Right atrium auricular region (tissue), 2 donors: Measurements from ENCODE around the gene TMTC1. TPM values are rescaled to one million over a fixed set of nuclear protein-coding genes. Genes with fewer than 3 reads are reported as not detected.

ENCODE experiments used
- DNase-seq: peaks from one replicate; pipeline ENCODE4 v3.0.0-alpha.2; 2019; ENCODE audit warnings: low spot score
- H3K27ac ChIP-seq, 2 donors: fragments of 200-600 bp; sonication (generic); 1 replicate in 1 of 2; 2 replicates in 1 of 2; pipeline ENCODE4 v1.5.1; 2016 to 2019
- H3K27me3 ChIP-seq, 2 donors: fragments of 200-600 bp; sonication (generic); one replicate each; pipeline versions ENCODE4 v1.5.1 to v1.6.0; 2017 to 2019
- H3K36me3 ChIP-seq: fragments of 200-600 bp; sonication (generic); one replicate; pipeline ENCODE4 v1.5.1; 2016
- H3K4me1 ChIP-seq, 2 donors: fragments of 200-600 bp; sonication (generic); one replicate each; pipeline versions ENCODE4 v1.5.1 to v1.6.0; 2017 to 2019
- H3K4me3 ChIP-seq, 2 donors: fragments of 200-600 bp; sonication (generic); 1 replicate in 1 of 2; 2 replicates in 1 of 2; pipeline ENCODE4 v1.5.1; 2017 to 2019; ENCODE audit warnings: mild to moderate bottlenecking in 1 of 2, moderate library complexity in 1 of 2
- H3K9me3 ChIP-seq, 2 donors: fragments of 200-600 bp; sonication (generic); one replicate each; pipeline ENCODE4 v1.5.1; 2019
- total RNA-seq, 2 donors: library from RNA; depleted of rRNA; stranded (reverse); fragments of >200 nt; gene quantifications; one replicate each; pipeline ENCODE4 v1.1.0, GENCODE V29; 2016
- TF ChIP-seq, protein P1 (sequence below), 2 donors: fragments of 200-600 bp; sonication (generic); IDR thresholded peaks; one replicate each; pipeline ENCODE4 v1.5.1; 2019; ENCODE audit warnings: antibody characterized with exemption in 2 of 2

Gene TMTC1
- total RNA-seq, 2 donors from 2014 or later: 60.1 to 60.3 TPM

DNA sequence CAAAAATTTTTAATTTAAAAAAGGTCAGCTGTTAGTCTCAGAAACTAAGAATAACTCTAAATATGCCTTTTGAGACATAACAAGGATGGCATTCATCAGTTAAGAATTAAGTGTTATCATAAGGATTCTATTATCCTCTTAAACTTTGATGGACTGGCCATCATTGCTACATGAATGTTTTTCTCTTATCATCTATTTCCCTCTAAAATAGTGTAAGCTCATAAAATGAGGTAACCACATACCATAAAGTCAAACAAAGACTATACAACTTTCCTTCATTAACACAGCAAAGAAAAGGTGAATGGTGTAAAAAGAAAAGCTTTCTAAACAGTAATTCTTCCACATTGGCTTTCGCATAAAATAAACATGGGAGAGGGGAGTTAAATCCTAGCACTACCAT, 41.1 kb downstream of the TMTC1 start:
- H3K27me3 ChIP-seq: no peaks in the 10 kb centered on the region
- TF ChIP-seq, protein P1, sequence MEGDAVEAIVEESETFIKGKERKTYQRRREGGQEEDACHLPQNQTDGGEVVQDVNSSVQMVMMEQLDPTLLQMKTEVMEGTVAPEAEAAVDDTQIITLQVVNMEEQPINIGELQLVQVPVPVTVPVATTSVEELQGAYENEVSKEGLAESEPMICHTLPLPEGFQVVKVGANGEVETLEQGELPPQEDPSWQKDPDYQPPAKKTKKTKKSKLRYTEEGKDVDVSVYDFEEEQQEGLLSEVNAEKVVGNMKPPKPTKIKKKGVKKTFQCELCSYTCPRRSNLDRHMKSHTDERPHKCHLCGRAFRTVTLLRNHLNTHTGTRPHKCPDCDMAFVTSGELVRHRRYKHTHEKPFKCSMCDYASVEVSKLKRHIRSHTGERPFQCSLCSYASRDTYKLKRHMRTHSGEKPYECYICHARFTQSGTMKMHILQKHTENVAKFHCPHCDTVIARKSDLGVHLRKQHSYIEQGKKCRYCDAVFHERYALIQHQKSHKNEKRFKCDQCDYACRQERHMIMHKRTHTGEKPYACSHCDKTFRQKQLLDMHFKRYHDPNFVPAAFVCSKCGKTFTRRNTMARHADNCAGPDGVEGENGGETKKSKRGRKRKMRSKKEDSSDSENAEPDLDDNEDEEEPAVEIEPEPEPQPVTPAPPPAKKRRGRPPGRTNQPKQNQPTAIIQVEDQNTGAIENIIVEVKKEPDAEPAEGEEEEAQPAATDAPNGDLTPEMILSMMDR (IDR thresholded peaks at IDR 0.05): no peak
- peaks cover 0 to 62% of the 10 kb centered on the region in 2 donors for H3K4me1 ChIP-seq
- no peak for DNase-seq
- H3K9me3 ChIP-seq: no peaks in the 10 kb centered on the region
- H3K27ac ChIP-seq: peak overlapping the region; percentile 73 to 78
- no peak overlapping the region for H3K4me3 ChIP-seq
- H3K36me3 ChIP-seq: peaks cover 4% of the 10 kb centered on the region

DNA sequence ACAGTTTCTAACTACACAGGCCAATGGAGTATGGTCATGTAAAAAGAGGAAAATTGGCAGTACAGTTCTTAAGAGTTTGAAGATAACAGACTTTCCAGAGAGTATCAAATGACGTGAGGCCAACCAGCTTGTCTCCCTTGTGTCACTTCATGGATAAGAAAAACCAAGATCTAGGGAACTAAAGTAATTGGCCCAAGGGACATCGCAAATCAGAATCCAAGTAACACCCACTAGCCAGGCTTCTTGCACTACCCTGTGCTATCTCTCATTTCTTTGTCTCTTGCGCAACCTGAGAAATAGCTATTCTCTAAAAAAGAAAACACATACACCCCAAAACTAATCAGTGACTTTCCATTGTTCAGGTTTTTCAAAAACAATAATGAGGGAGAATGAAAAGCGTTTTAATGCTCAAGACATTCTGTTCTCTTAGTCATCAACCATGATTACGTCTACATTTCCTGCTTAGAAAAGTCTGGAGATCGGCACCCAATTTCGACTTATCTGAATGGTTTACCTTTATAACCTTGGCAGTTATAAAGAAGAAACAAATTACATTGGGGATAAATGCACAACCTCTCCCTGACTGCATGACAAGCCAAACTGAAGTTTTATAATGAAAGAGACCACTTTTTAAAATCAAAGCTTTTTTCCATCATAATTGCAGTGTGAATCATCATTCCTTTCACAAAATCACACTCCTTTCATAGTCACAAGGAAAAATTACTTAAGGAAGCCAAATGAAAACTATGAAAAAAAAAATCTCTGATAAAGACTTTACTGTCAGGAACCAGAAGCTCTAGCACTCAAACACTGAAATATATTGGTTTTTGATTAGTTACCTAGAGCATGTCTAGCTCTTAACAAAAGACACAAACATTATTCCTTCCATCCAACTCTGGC, 42.1 kb downstream of the TMTC1 start:
- no peak for DNase-seq
- Histone ChIP-seq H3K4me3 (no peak overlapping the region), H3K4me1 (peaks cover 0 to 72% of the 10 kb centered on the region in 2 donors), H3K27me3 (no peaks in the 10 kb centered on the region), H3K36me3 (no peaks in the 10 kb centered on the region), H3K9me3 (no peaks in the 10 kb centered on the region), H3K27ac (peak overlapping the region; percentile 73 to 78)
- TF ChIP-seq, protein P1 (IDR thresholded peaks at IDR 0.05): no peak

DNA sequence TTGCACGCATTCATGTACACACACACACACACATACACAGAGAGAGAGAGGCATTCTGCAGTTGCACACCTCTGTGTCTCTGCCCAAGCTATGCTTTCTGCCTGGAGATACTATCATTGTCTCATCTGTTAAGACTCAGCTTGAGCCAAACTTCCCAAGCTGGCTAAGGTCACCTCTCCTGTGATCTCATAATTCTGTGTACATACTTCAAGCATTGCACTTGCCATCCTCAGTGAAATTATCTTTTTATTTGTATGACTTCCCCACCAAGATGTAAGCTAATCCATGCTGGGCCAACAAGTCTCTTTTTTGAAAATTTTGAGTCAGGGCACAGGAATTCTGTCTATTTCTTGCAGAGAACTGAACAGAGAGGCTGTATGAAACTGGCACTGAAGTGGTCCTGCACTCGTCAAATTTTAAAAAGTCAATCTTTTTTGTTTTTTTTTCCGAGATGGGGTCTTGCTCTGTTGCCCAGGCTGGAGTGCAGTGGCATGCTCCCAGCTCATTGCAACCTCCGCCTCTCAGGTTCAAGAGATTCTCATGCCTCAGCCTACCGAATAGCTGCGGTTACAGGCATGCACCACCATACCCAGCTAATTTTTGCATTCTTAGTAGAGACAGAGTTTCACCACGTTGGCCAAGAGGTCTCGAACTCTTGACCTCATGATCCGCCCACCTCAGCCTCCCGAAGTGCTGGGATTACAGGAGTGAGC, 44.3 kb downstream of the TMTC1 start:
- Histone ChIP-seq H3K4me3 (no peak overlapping the region), H3K27me3 (no peaks in the 10 kb centered on the region), H3K4me1 (peaks cover 0 to 90% of the 10 kb centered on the region in 2 donors), H3K27ac (peak overlapping the region in 1 of 2 donors; percentile 78), H3K36me3 (no peaks in the 10 kb centered on the region), H3K9me3 (no peaks in the 10 kb centered on the region)
- DNase-seq: no peak
- TF ChIP-seq, protein P1 (IDR thresholded peaks at IDR 0.05): no peak

DNA sequence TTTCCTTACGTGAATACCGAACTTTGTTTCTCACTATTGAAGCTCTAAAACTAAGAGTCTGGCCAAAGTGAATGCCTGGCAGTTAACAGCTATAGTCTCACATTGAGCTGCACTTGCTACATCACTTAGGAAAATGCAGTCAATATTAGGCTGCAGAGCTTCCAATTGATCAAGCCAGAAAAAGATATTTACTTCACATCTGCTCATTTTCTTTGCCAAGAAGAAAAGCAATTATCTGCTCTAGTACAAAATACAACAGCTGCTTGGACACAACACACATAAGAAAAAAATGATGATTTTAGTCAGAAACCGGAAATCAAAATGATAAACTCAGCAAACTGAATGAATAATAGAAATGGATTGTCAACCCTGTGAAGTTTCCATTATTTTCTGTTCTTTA, 45.4 kb downstream of the TMTC1 start:
- Histone ChIP-seq H3K4me1 (peaks cover 0 to 90% of the 10 kb centered on the region in 2 donors), H3K27me3 (no peaks in the 10 kb centered on the region), H3K36me3 (no peaks in the 10 kb centered on the region), H3K9me3 (no peaks in the 10 kb centered on the region), H3K27ac (peak overlapping the region; percentile 8 to 49), H3K4me3 (no peak overlapping the region)
- no peak for DNase-seq
- TF ChIP-seq, protein P1 (IDR thresholded peaks at IDR 0.05): no peak

DNA sequence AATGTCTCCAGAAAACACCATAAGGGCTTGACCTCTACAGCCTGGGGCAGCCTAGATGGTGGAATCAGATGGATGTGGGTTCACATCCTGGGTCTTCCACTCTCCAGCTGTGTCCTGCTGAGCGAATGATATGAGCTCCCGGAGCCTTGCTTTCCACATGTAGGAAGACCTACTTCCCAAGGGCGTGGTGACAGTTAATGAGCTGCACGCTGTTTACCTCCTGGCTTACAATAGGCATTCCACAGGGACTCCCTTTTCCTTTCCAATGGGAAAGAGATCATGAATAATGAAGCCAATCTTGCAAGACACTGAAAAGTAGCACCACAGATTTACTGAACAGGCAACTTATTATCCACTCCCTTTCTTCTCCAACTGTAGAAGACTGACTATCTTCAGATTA, 46.1 kb downstream of the TMTC1 start:
- no peaks in the 10 kb centered on the region for H3K9me3 ChIP-seq
- no peak overlapping the region for H3K4me3 ChIP-seq
- TF ChIP-seq, protein P1 (IDR thresholded peaks at IDR 0.05): no peak
- peak overlapping the region; percentile 8 to 49 for H3K27ac ChIP-seq
- H3K4me1 ChIP-seq: peaks cover 0 to 89% of the 10 kb centered on the region in 2 donors
- no peaks in the 10 kb centered on the region for H3K36me3 ChIP-seq
- no peak for DNase-seq
- H3K27me3 ChIP-seq: no peaks in the 10 kb centered on the region
